Suprapubic skin (tissue), 3 donors: ENCODE data around the gene MBD1.

ENCODE experiments used
- EP300 ChIP-seq: sonication (generic); formaldehyde crosslinking; IDR thresholded peaks from one replicate; pipeline ENCODE4 v1.6.1; 2017; ENCODE audit warnings: antibody characterized with exemption
- POLR2A ChIP-seq, 2 donors: fragments of 450-650 bp; IDR thresholded peaks; one replicate each; pipeline ENCODE4 v1.6.1; 2017; ENCODE audit warnings: antibody characterized with exemption in 2 of 2, mild to moderate bottlenecking in 2 of 2, moderate library complexity in 2 of 2
- TF ChIP-seq, protein P1 (sequence below), 2 donors: fragments of 200-600 bp in 1 of 2; fragments of 450-650 bp in 1 of 2; sonication (generic) in 1 of 2; IDR thresholded peaks; one replicate each; pipeline ENCODE4 v1.5.1; 2016 to 2019; ENCODE audit warnings: antibody characterized with exemption in 2 of 2, mild to moderate bottlenecking in 1 of 2, moderate library complexity in 1 of 2

DNA sequence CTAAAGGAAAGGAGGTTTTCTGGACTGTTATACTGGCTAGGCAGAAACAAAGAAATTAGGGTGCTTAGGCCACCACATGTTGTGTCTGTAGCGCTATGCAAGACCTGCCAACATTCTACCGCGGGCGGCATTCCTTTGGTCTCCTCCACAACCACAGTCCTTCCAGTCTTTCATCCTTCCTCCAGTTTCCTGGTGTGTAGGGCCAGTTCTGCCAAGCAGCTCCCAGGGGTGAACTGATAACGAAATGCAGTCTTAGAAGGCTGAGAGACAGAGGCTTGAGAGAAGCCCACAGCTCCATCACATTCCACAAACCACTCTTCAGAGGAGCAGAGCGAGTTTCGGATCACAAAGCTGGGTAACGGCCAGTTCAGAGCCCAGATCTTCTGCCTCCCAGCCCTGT is 25.6 kb upstream of the MBD1 start:
- TF ChIP-seq, protein P1, sequence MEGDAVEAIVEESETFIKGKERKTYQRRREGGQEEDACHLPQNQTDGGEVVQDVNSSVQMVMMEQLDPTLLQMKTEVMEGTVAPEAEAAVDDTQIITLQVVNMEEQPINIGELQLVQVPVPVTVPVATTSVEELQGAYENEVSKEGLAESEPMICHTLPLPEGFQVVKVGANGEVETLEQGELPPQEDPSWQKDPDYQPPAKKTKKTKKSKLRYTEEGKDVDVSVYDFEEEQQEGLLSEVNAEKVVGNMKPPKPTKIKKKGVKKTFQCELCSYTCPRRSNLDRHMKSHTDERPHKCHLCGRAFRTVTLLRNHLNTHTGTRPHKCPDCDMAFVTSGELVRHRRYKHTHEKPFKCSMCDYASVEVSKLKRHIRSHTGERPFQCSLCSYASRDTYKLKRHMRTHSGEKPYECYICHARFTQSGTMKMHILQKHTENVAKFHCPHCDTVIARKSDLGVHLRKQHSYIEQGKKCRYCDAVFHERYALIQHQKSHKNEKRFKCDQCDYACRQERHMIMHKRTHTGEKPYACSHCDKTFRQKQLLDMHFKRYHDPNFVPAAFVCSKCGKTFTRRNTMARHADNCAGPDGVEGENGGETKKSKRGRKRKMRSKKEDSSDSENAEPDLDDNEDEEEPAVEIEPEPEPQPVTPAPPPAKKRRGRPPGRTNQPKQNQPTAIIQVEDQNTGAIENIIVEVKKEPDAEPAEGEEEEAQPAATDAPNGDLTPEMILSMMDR (IDR thresholded peaks at IDR 0.05) = no peak
- TF ChIP-seq POLR2A (IDR thresholded peaks at IDR 0.05) (no peak), EP300 (no peak)
